ENCODE data around the gene RPS19BP1.

- TF ChIP-seq CTCF (IDR thresholded peaks at IDR 0.05; ENCODE audit: insufficient read depth, low read depth, low read length): no peak
- no peak for TF ChIP-seq EZH2 (IDR thresholded peaks at IDR 0.05; ENCODE audit: insufficient read depth, low read length)
Observed at GRCh38 chr22:39504071-39504470, 28.5 kb downstream of the RPS19BP1 start.

All from astrocyte (in vitro differentiated cells and primary cell).